NCI-H2081 (cell line): ENCODE data around the gene ZP1.
"Not testable (repeated sequence)": the region's sequence is repeated elsewhere in the genome, so short reads cannot be mapped to it uniquely, and the experiment has no call there.

Source experiments
- DNase-seq, 2 experiments: peaks; one replicate each; lab custom pipeline; 2025; lab: John Stamatoyannopoulos, UW

ZP1 gene

DNA sequence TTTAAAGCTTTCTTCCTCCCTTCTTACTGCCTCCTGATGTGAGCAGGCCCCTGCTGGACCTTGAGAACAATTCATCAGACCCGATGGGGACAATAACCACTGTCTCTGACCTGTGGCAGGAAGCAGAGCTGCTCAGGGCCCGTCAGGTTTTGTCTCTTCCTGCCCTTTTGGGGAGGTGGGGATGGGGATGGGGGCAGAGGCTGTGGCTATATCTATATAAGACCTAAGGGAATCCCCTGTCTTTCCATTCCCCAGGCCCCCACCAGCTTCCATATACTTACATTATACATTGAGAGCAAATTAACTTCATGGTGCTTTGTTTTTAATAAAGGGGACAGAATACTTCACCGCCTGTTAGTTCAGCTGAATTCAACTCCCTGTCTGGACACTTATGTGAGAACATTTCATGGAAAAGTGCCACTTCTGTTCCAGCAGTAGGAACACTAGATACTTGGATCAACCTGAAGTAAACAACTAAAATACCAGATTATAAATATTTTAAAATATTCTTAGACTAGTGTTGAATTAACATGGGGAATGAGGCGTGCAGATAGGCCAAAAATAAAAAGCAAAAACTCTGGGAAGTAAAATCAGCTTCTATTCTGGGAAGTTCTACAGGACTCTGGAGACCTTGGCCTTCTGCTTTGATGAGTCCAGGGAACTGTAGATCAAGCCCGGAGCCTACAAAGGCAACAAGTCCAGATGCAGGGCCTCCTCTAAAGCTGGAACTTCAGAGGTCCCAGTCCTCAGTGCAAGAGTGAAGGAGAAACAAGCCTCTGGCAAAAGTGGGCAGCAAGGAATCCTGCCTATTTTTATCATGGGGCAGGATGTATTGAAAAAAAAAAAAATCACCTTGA lies 11.1 kb downstream of the ZP1 start:
- DNase-seq, result no peak

DNA sequence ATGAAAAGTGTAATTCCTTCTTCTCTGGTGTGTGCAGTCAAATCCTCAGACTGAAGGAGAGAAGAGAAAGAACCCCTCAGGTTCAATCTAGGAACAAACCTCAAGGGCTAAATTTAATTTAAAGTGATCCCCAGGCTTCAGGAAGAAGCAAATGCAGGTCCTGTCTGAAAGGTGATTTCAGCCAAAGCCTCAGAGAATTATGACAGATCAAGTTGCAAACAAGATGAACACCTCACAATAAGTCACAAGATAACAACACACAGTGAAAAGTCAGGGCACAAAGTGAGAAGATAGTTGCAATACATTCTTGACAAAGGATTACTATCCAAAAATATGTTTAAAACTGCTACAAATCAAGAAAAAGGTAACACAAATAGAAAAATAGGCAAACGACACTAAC lies 11.8 kb downstream of the ZP1 start:
- DNase-seq, result no peak

- DNase-seq, result no peak
These were observed 12.7 kb downstream of the ZP1 start for GRCh38 chr11:60879971-60880588.

DNA sequence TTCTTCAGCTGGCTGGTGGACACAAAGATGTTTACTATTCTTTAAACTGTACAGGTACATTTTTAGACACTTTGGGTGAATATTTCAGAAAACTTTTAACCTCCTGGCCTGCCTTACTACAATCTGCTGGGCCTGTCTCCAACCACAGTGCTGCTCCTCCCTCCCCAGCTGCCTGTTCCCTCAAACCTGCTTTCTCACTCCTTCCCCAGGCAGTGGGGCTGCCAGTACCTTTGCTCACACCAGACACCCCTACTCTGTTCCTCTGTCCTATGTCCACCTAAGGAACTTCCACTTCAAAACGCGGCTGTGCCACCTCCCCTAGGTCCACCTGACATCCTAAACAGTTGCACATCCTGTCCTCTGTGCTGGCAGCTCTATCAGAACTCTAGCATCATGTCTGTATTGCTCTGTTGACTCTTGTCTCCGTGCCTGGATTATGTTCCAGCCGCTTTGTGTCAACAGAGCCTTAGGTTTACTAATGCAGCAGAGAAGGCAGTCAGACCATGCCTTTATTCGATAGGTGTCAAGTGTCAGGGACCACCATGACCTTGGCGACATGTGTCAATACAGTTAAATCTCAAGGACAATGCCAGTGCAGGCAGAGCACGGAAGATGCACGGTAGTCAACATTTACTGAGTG lies 13.4 kb downstream of the ZP1 start:
- peak; percentile 41 to 66 for DNase-seq

GRCh38 chr11:60887556-60887955 lies 20.2 kb downstream of the ZP1 start:
- peak; percentile 72 to 81 for DNase-seq

- no peak for DNase-seq
These were observed 22.5 kb downstream of the ZP1 start for GRCh38 chr11:60889869-60890311.

DNA sequence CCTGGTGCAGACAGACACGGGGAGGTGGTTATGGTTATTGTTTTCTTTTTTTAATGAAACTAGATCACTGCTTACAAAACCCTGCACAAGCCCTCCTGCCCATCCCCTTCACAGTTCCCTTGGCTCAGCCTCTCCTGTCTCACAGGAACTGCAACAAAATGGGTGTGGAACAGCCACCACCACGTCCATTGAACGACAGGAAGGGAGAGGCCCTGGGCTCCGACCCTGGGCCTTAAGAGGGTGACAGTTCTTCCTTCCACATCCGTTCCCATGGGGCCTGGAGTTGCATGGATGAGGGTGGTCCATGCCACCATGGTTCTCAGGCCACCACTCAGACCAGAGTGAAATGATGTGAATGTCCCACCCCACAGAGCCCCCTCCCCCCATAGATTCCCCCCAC lies 23.4 kb downstream of the ZP1 start:
- DNase-seq, result no peak

DNA sequence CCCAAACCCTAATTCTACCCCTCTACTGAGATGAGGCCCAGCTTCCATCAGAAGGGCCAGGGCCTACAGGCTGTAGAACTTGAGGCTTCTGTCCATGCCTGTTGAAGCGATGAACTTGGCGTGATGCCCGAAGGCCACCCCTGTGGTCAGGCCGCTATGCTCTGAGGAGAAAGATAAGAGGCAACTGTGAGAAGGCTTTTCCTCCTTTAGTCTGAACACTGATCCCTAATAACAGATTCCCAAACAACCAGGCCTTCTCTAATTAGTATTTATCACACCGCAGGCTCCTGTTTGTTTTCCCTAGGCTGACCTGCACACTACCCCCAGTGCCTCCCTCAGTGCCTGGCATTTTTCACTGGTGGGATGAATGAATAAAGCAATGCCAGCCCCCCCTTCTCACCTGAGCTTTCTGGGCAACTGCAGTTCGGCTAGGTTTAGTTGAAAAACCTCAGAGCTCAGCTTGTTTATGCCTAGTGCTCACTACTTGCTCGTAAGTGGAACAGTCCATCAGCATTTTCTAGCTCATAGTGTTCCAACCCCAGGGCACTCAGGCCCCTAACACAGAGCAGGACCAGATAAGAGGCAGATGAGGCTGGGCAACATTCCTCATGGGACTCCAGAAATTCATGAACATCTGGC lies 23.9 kb downstream of the ZP1 start:
- DNase-seq, result no peak

DNA sequence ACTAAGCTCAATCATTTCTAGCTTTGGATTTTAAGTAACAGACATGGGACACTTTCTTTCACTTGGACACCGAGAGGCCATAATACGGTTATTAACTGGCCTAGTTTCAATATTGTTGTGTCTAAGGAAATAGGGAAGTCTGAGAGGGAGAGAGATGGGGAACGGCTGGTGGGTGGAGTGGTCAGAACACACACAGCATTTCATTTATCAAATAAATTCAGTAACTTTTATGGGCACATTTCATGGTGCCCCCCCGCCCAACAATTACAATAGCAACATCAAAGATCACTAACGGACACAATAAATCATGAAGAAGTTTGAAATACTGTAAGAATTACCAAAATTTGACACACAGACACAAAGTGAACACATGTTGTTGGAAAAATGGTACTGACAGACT lies 28.3 kb downstream of the ZP1 start:
- no peak for DNase-seq

- no peak for DNase-seq
These were observed 30.2 kb downstream of the ZP1 start for GRCh38 chr11:60897496-60897895.

DNA sequence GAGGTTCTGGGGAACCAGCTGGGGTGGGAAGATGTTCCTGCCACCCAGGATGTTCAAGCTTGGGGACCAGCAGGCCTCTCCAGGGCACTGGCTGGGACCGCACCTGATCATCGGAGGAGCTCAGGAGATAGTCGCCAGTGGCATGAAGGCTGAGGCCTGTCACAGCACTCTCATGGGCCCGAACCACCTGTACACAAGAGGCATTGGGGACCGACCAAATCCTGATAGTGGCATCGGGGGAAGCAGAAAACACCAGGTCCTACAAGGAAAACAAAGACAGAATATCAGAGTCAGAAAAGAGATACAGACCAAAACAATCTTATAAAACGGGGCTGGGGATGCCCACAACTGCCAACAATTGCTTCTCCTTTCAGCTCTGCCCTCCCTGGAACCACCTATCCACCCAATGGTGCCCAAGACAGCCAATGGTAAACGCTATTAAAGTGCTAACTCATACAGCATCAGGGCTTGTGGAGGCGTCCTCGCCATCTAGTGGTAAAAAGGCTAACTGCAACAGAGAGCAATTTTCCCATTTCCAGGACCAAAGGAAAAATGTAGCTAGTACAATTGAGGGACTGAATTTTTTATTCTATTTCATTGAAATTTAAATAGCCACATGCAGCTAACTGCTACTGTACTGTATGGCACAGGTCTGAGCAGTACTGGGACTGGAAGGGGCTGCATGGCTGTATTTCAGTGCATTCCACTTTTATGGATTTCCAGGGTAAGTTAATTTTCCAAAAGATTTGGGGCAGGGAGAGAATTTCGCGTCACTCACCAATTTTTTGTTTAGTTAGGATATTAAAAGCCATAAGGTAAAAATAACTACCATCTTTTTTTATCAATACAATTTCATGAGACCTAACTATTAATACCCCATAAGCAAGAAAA lies 31.9 kb downstream of the ZP1 start:
- peak; percentile 51 to 60 for DNase-seq

DNA sequence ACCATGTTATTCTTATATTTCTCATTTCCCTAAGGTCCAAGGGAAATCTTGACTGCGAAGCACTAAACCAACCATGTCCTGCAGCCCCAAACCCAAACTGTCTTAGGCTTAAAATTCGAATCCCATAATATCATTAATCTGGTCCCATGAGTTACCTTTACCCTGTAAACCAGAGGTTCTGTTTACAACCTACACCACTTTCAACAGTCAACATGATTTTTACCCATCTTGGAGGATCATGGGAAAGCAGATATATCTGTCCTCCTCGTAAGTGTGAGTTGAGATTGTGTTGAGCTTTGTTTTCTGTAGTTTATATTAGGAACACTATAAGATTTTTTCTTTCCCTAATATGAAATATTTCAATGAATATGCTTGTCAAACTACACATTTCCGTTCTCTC lies 32.6 kb downstream of the ZP1 start:
- DNase-seq, result no peak

DNA sequence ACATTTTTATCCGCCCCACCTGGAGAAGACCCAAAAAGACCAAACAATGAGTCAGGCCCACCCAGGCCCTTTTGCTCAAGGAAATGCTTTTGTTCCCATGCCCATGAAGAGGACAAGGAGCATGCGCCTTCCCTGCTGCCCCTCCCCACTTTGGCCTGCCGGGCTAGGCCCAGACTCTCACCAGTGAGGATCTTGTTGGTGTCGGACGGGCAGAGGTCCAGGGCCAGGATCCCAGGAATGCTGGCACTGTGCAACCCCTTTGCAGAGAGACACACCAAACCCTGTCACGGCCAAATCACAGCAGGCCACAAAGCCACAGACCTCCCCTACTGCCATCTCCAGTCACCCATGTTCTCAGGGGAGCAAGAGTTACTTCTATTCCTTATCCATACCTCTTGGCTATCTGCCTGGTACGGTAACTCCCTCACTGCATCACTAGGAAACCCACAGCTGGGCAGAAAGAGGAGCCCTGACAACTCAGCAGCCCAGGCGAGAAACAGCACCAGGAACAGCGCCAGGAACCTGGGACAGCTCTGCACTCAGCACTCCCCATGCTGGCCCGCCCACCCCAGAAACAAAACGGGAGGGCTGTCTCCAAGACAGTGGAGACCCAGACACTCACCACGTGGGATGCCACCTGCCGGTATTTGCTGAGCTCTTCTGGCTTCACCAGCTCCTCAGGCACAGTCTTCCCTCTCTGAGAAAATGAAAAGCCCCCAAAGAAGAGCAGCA lies 33.5 kb downstream of the ZP1 start:
- no peak for DNase-seq

GRCh38 chr11:60902625-60903024 lies 35.3 kb downstream of the ZP1 start:
- no peak for DNase-seq

DNA sequence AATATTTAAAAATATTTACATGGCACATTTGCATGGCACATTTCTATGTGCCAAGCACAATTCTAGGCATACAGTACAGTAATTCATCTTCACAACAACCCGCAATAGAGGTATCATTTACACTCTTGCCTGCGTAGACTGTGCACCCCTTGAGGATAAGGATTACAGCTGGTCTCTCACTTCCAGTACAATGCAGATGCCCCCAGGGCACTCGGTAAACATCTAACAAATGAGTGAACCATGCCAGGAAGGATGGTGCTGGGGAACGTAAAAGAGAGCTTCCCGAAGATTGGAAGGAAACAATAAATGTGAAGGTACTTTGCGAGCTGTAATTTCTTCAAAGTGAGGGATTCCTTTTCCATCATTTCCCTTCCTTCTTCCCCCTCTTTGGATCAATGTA lies 37.7 kb downstream of the ZP1 start:
- DNase-seq, result peak in 1 of 2 experiments; percentile 70

GRCh38 chr11:60905551-60906113 lies 38.3 kb downstream of the ZP1 start:
- DNase-seq, result peak; percentile 17 to 49

DNA sequence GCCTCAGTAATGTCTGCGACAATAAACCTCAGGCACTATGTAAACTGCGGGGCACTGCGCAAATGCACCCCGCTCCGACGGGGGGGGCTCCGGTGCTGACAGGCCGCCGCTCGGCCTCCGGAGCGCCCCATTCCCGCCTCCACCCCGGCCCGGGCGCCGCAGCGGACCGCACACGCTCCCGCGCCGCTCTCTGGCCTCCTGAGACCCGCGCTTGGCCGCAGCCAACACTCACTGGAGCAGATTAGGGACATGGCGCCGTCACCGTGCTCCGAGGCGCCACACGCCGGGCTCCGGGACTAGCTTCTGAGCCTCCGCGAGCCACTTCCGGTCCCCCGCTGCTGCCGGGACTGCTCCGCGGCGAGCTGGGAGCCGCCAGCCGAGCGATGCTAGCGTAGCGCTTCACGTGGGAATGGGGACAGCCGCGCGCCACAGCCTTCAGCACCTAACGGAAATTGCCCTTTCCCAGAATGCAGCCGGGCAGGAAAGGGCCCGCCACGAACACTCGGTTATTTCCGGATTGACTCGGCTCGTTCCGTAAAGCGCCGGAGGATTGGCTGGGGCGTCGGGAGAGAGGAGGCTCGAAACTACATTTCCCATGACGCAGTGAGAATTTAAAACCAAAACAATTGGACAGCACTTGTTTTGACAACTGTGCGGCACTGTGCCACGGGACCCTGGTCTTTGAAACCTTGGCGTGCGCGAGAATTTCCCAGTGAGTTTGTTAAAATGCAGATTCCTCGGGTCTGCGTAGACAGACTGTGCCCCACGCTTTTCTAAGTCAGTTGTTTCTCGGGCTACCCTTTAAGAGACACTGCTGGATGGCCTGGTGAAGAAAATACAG lies 39.0 kb downstream of the ZP1 start, which contains the start of gene PRPF19:
Gene PRPF19, minus strand, starts transcription at position 454 of the 841 bp plus-strand sequence. Its CDS starts 203 bp downstream, at position 251.
- DNase-seq, result peak; percentile 96 to 97

DNA sequence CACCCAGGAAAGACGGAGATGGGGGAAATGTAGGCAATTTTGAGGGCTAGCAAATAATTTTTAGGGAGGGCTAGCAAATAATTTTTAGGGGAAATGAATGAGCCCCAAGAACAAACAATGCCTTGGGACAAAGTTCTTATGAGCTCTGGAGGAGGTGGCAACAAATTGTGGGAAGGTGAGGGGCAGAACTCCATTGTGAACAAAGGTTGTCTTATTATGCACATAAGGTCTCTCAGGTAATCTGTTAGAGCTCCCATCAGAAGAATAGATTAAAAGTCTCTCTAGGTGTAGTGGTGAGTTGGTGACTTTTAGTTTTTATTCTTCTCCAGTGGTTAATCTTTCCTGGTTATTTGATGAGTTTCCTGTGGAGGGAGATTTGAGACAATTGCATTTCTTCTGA lies 41.5 kb downstream of the ZP1 start:
- DNase-seq, result no peak

- not testable (repeated sequence) for DNase-seq
These were observed 42.4 kb downstream of the ZP1 start for GRCh38 chr11:60909680-60910280.
